GM12878 (cell line): Measurements from ENCODE around the gene COMMD7. TPM values are rescaled to one million over a fixed set of nuclear protein-coding genes. Genes with fewer than 3 reads are reported as not detected.

Experiments used
- ATAC-seq: fragments of 200-7000 bp; cut with Tn5 transposase; 3 replicates; pipeline ENCODE4 v1.9.1; 2020; ENCODE audit warnings: mild to moderate bottlenecking, moderate library complexity
- BruUV-seq: library from RNA; stranded (reverse); fragments of 400-500 nt; replicated peaks from 2 replicates; lab custom pipeline; 2021; lab: Mats Ljungman, UMichigan
- CTCF ChIA-PET: fragments of 300-600 bp; sonication (Branson Sonifier 250); formaldehyde crosslinking; extraction: SDS; loops from one replicate; lab custom pipeline; 2021; ENCODE audit warnings: inconsistent platforms; lab: Yijun Ruan, JAX
- POLR2A ChIA-PET: fragments of 350-600 bp; formaldehyde crosslinking; extraction: SDS; loops from one replicate; lab custom pipeline; 2021; ENCODE audit warnings: inconsistent platforms; lab: Charles Lee
- RAD21 ChIA-PET: fragments of 300-600 bp; sonication (Branson Sonifier 250); formaldehyde crosslinking; loops from one replicate; lab custom pipeline; 2023; ENCODE audit warnings: antibody characterized with exemption; ENCODE audit not compliant: unreplicated experiment; lab: Charles Lee
- SMC1A ChIA-PET: fragments of 300-600 bp; sonication (Branson Sonifier 250); formaldehyde crosslinking; loops from one replicate; lab custom pipeline; 2023; ENCODE audit not compliant: unreplicated experiment, uncharacterized antibody; lab: Charles Lee
- DNase-seq: peaks from one replicate; pipeline ENCODE4 v3.0.0-alpha.2; 2011; ENCODE audit warnings: low read depth, low spot score
- FAIRE-seq: peaks from 3 replicates; lab custom pipeline; 2011; peaks lifted over from hg19 to GRCh38; lab: Jason Lieb, UNC
- H2AFZ ChIP-seq: 2 replicates; pipeline ENCODE4 v1.6.0; 2011; ENCODE audit warnings: low read depth, low read length, control low read depth; ENCODE audit not compliant: control insufficient read depth
- H3K27ac ChIP-seq: 2 replicates; pipeline ENCODE4 v1.5.1; 2011; ENCODE audit warnings: control low read depth; ENCODE audit not compliant: control insufficient read depth, insufficient read depth
- H3K27me3 ChIP-seq, 2 experiments: replicated peaks in 1 of 2; 2 replicates each; pipeline versions ENCODE4 v1.6.0 to v1.6.1; 2011; ENCODE audit warnings: low read length in 1 of 2; ENCODE audit not compliant: control insufficient read depth in 2 of 2, insufficient read depth in 2 of 2
- H3K36me3 ChIP-seq, 2 experiments: 2 replicates each; pipeline ENCODE4 v1.5.1; 2011; ENCODE audit warnings: low read length in 1 of 2; ENCODE audit not compliant: control insufficient read depth in 2 of 2, insufficient read depth in 2 of 2
- H3K4me1 ChIP-seq: 2 replicates; pipeline ENCODE4 v1.6.1; 2011; ENCODE audit warnings: mild to moderate bottlenecking, low read length, moderate library complexity, mixed read lengths; ENCODE audit not compliant: control insufficient read depth, insufficient read depth
- H3K4me2 ChIP-seq: 2 replicates; pipeline ENCODE4 v1.6.0; 2011; ENCODE audit warnings: control low read depth; ENCODE audit not compliant: control insufficient read depth, insufficient read depth
- H3K4me3 ChIP-seq: fragments of 200-600 bp; sonication (generic); 2 replicates; pipeline ENCODE4 v1.5.1; 2016
- H3K79me2 ChIP-seq: 2 replicates; pipeline ENCODE4 v1.6.0; 2011; ENCODE audit warnings: low read length; ENCODE audit not compliant: control insufficient read depth, insufficient read depth
- H3K9ac ChIP-seq: 2 replicates; pipeline ENCODE4 v1.8.0; 2011; ENCODE audit warnings: low read length, control low read depth, mixed read lengths; ENCODE audit not compliant: control insufficient read depth, insufficient read depth
- H3K9me3 ChIP-seq: replicated peaks from 3 replicates; pipeline ENCODE4 v1.5.1; 2011; ENCODE audit warnings: mild to moderate bottlenecking, low read length; ENCODE audit not compliant: control insufficient read depth, insufficient read depth
- H4K20me1 ChIP-seq: 2 replicates; pipeline ENCODE4 v1.6.0; 2011; ENCODE audit not compliant: control insufficient read depth, insufficient read depth
- E2F8 ChIP-seq: fragments of 450-650 bp; IDR thresholded peaks from 2 replicates; pipeline ENCODE4 v1.6.1; 2018; ENCODE audit warnings: mild to moderate bottlenecking, low read depth, moderate library complexity; ENCODE audit not compliant: partially characterized antibody
- FOXM1 ChIP-seq: IDR thresholded peaks from 2 replicates; pipeline ENCODE4 v1.6.1; 2012; ENCODE audit warnings: low read depth, mild to moderate bottlenecking, inconsistent platforms, low read length, moderate library complexity
- JUND ChIP-seq: IDR thresholded peaks from 2 replicates; pipeline ENCODE4 v1.6.1; 2012; ENCODE audit warnings: low read depth, mild to moderate bottlenecking, low read length, improper control_type of control experiment, moderate library complexity
- NKRF ChIP-seq: fragments of 450-650 bp; conservative IDR thresholded peaks from 2 replicates; pipeline ENCODE4 v1.6.1; 2017; ENCODE audit warnings: mild to moderate bottlenecking, moderate library complexity
- NR2C2 ChIP-seq: IDR thresholded peaks from 2 replicates; pipeline ENCODE4 v1.6.1; 2011; ENCODE audit warnings: borderline replicate concordance, low read depth; ENCODE audit not compliant: control insufficient read depth, insufficient read length
- SIX5 ChIP-seq: IDR thresholded peaks from 2 replicates; pipeline ENCODE4 v1.6.1; 2011; ENCODE audit warnings: mild to moderate bottlenecking, low read depth, low read length, moderate library complexity; ENCODE audit not compliant: severe bottlenecking
- SMAD5 ChIP-seq: IDR thresholded peaks from 2 replicates; pipeline ENCODE4 v1.6.1; 2016; ENCODE audit warnings: antibody characterized with exemption, low read depth
- TBL1XR1 ChIP-seq: IDR thresholded peaks from 2 replicates; pipeline ENCODE4 v1.6.1; 2012; ENCODE audit warnings: low read depth, low read length, improper control_type of control experiment
- WGBS: methylation state at CpG from one replicate; pipeline ENCODE4 v1.1.6; 2016; ENCODE audit warnings: low lambda C conversion rate; ENCODE audit not compliant: insufficient replicate concordance, insufficient coverage; ENCODE audit errors: missing lambda C conversion rate; 5-methylcytosine and 5-hydroxymethylcytosine counted together
- in situ Hi-C: fragments of 300-500 bp; cut with MboI; formaldehyde crosslinking; loops from 9 replicates; pipeline ENCODE4 v1.14.3; 2018; ENCODE audit warnings: mixed read lengths
- intact Hi-C: fragments of 100-400 bp; cut with micrococcal nuclease; formaldehyde crosslinking; loops from one replicate; pipeline ENCODE4 v1.14.2; 2022; ENCODE audit not compliant: unreplicated experiment
- polyA plus RNA-seq, 11 experiments: library from polyadenylated mRNA; depleted of rRNA in 4 of 11; unstranded in 6 of 11; stranded (reverse) in 5 of 11; fragments of >200 nt; fragmentation: Nextera tagmentation in 4 of 11; fragmentation: Illumina TruSeq in 1 of 11; extraction: Ambion mirVana in 4 of 11; extraction: Trizol in 1 of 11; gene quantifications; 1 replicate in 1 of 11; 2 replicates in 10 of 11; pipeline versions ENCODE4 v1.2.1 to v1.2.3, GENCODE V29; 2011 to 2016; ENCODE audit warnings: inconsistent platforms in 2 of 11, missing spikeins in 2 of 11, low read depth in 1 of 11
- total RNA-seq, 4 experiments: library from RNA; depleted of rRNA in 3 of 4; stranded (reverse); fragments of >200 nt in 3 of 4; fragmentation: Illumina TruSeq in 1 of 4; extraction: Trizol in 1 of 4; gene quantifications; 2 replicates each; pipeline versions ENCODE4 v1.2.1 to v1.2.3, GENCODE V29; 2013 to 2021

COMMD7 gene
- total and polyA plus RNA-seq, 10 of the 15 experiments (the other 5 are each of a cell fraction or from before 2014, with no cell fraction given) = 9.1 to 61.0 (median 27.7) TPM

GRCh38 chr20:32741151-32741550 lies 2.1 kb downstream of the COMMD7 start:
- Histone ChIP-seq H4K20me1 (no peaks in the 10 kb centered on the region), H3K4me2 (no peak overlapping the region), H3K9me3 (no peaks in the 10 kb centered on the region), H3K4me1 (peaks cover 17% of the 10 kb centered on the region), H3K4me3 (no peak overlapping the region), H3K27ac (no peak overlapping the region), H3K79me2 (peaks cover 7% of the 10 kb centered on the region), H2AFZ (no peak overlapping the region), H3K9ac (no peak overlapping the region), H3K27me3 (no peaks in the 10 kb centered on the region), H3K36me3 (no peaks in the 10 kb centered on the region)
- no TSS peak for BruUV-seq
- WGBS = 96% methylated on average over 5 of the region's 5 CpGs
- ChIA-PET RAD21 (no interaction called here), CTCF (interaction anchor here (2.8 kb wide), 1 partner anchor 68 kb away, joined by 9 read pairs; the partner anchor contains the start of gene C20orf203), POLR2A (no interaction called here), SMC1A (interaction anchor here (1.9 kb wide), 1 partner anchor 10 kb away, joined by 5 read pairs; no protein-coding TSS in a partner anchor)
- no peak for FAIRE-seq
- in situ Hi-C loops = no loop called here
- no peak for DNase-seq
- TF ChIP-seq SIX5 (no peak), NKRF (no peak), SMAD5 (no peak), TBL1XR1 (no peak), NR2C2 (no peak), JUND (no peak), FOXM1 (no peak), E2F8 (no peak)
- intact Hi-C loops = no loop called here
- ATAC-seq = no peak
